Panc1 (cell line): ENCODE measurements around the gene DLGAP1. TPM values are rescaled to one million over a fixed set of nuclear protein-coding genes. Genes with fewer than 3 reads are reported as not detected.
"Not testable (repeated sequence)": the region's sequence is repeated elsewhere in the genome, so short reads cannot be mapped to it uniquely, and the experiment has no call there.

Source experiments
- ATAC-seq: fragments of 200-7000 bp; cut with Tn5 transposase; 2 replicates; pipeline ENCODE4 v1.9.1; 2020; ENCODE audit warnings: mild to moderate bottlenecking, moderate library complexity
- BruUV-seq: library from RNA; stranded (reverse); fragments of 400-500 nt; replicated peaks from 2 replicates; lab custom pipeline; 2021; lab: Mats Ljungman, UMichigan
- CTCF ChIA-PET: fragments of 300-600 bp; sonication (Branson Sonifier 250); formaldehyde crosslinking; loops from one replicate; lab custom pipeline; 2022; ENCODE audit warnings: antibody characterized with exemption; lab: Charles Lee
- POLR2A ChIA-PET: fragments of 300-600 bp; sonication (Branson Sonifier 250); formaldehyde crosslinking; loops from one replicate; lab custom pipeline; 2022; ENCODE audit warnings: antibody characterized with exemption; lab: Charles Lee
- DNase-seq: peaks from one replicate; pipeline ENCODE4 v3.0.0-alpha.2; 2010; ENCODE audit warnings: low read depth, low spot score
- H3K27ac ChIP-seq: 2 replicates; pipeline ENCODE4 v1.5.1; 2011; ENCODE audit warnings: mild to moderate bottlenecking, low read length, inconsistent platforms
- H3K27me3 ChIP-seq: fragments of 200-500 bp; sonication (Bioruptor generic); 2 replicates; pipeline ENCODE4 v1.6.0; 2014; ENCODE audit warnings: low read length, inconsistent platforms; ENCODE audit not compliant: control insufficient read depth, insufficient read depth
- H3K36me3 ChIP-seq: fragments of 200-500 bp; sonication (Bioruptor generic); 2 replicates; pipeline ENCODE4 v1.5.1; 2014; ENCODE audit warnings: inconsistent platforms, mild to moderate bottlenecking, low read length, moderate library complexity; ENCODE audit not compliant: control insufficient read depth, insufficient read depth
- H3K4me1 ChIP-seq: 2 replicates; pipeline ENCODE4 v1.5.1; 2011; ENCODE audit warnings: inconsistent platforms, mild to moderate bottlenecking, low read length, moderate library complexity; ENCODE audit not compliant: control insufficient read depth, insufficient read depth
- H3K4me3 ChIP-seq, 2 experiments: 2 replicates each; pipeline ENCODE4 v1.5.1; 2011 to 2012; ENCODE audit warnings: low read depth in 2 of 2, low read length in 2 of 2, mild to moderate bottlenecking in 2 of 2, inconsistent platforms in 1 of 2, moderate library complexity in 1 of 2
- H3K9me3 ChIP-seq: fragments of 200-500 bp; sonication (Bioruptor generic); 2 replicates; pipeline ENCODE4 v1.5.1; 2014; ENCODE audit warnings: low read depth, mild to moderate bottlenecking, inconsistent platforms, low read length, moderate library complexity; ENCODE audit not compliant: control insufficient read depth, insufficient read depth
- CTCF ChIP-seq: fragments of 450-650 bp; IDR thresholded peaks from 2 replicates; pipeline ENCODE4 v1.5.1; 2017; ENCODE audit warnings: mild to moderate bottlenecking
- POLR2AphosphoS5 ChIP-seq: IDR thresholded peaks from 2 replicates; pipeline ENCODE4 v1.6.1; 2012; ENCODE audit warnings: mild to moderate bottlenecking, low read depth, low read length, moderate library complexity
- REST ChIP-seq, 2 experiments: IDR thresholded peaks; 2 replicates each; pipeline ENCODE4 v1.6.1; 2011 to 2012; ENCODE audit warnings: low read depth in 2 of 2, control low read depth in 1 of 2, low read length in 1 of 2, mild to moderate bottlenecking in 1 of 2, moderate library complexity in 1 of 2; ENCODE audit not compliant: insufficient read depth in 1 of 2
- SIN3A ChIP-seq: IDR thresholded peaks from 2 replicates; pipeline ENCODE4 v1.6.1; 2012; ENCODE audit warnings: low read depth, mild to moderate bottlenecking, low read length, moderate library complexity, borderline replicate concordance; ENCODE audit not compliant: insufficient read depth
- TCF7L2 ChIP-seq: IDR thresholded peaks from 2 replicates; pipeline ENCODE4 v1.6.1; 2011; ENCODE audit warnings: mild to moderate bottlenecking, low read depth, low read length, inconsistent platforms
- in situ Hi-C: cut with HindIII; loops from 2 replicates; pipeline ENCODE4 v1.10.0; 2016; ENCODE audit warnings: low sequenced_read_pairs, low pct_unique_long_range_greater_than_20kb
- intact Hi-C: fragments of 100-400 bp; cut with micrococcal nuclease; formaldehyde crosslinking; loops from one replicate; pipeline ENCODE4 v1.10.0; 2022; ENCODE audit not compliant: unreplicated experiment
- total RNA-seq: library from RNA; stranded (reverse); gene quantifications from one replicate; pipeline ENCODE4 v1.2.1, GENCODE V29; 2021; ENCODE audit not compliant: unreplicated experiment

Gene DLGAP1
- total RNA-seq, 1 experiment from 2014 or later: 1.8 TPM

- DNase-seq, H3K27me3 ChIP-seq, intact Hi-C loops, POLR2A ChIA-PET, H3K4me3 ChIP-seq, in situ Hi-C loops, ATAC-seq, H3K36me3 ChIP-seq, BruUV-seq, H3K9me3 ChIP-seq, H3K4me1 ChIP-seq, H3K27ac ChIP-seq, CTCF ChIA-PET: not testable (repeated sequence)
Observed at GRCh38 chr18:4034815-4035214, 420.3 kb downstream of the DLGAP1 start.

GRCh38 chr18:4026542-4026941, 428.6 kb downstream of the DLGAP1 start:
- CTCF ChIA-PET: no interaction called here
- Histone ChIP-seq H3K9me3 (no peaks in the 10 kb centered on the region), H3K27ac (no peak overlapping the region), H3K4me1 (no peaks in the 10 kb centered on the region), H3K36me3 (no peaks in the 10 kb centered on the region), H3K4me3 (no peak overlapping the region), H3K27me3 (no peaks in the 10 kb centered on the region)
- in situ Hi-C loops: no loop called here
- ATAC-seq: no peak
- POLR2A ChIA-PET: no interaction called here
- TF ChIP-seq REST (IDR thresholded peaks at IDR 0.05; ENCODE audit: insufficient read depth in 1 of 2, low read depth in 2 of 2, low read length in 1 of 2) (no peak), TCF7L2 (no peak), SIN3A (no peak), POLR2AphosphoS5 (no peak), CTCF (no peak)
- no TSS peak for BruUV-seq
- DNase-seq: no peak
- intact Hi-C loops: no loop called here

DNA sequence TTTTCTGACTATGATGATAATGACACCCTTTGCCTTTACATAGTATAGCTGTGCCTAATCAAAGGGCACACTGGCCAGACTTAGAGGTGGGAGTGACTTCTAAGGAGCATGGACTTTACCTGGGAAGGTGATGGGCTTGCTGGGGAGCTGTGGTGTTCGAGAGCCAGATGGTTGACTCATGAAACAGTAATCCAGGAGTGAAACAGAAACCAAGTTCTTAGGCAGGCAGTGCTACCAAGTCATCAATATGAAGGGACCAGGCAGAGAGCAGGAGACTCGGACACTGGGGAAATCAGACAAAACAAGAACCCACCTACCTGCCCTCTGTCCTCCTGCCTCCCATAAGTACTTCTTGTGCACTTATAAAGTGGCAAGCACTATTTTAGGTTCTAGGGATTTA, 430.4 kb downstream of the DLGAP1 start:
- CTCF ChIA-PET: no interaction called here

More for the DNA sequence above, 430.4 kb downstream of the DLGAP1 start:
- intact Hi-C loops (no loop called here), in situ Hi-C loops (no loop called here)
- ATAC-seq: no peak
- Histone ChIP-seq H3K9me3 (no peaks in the 10 kb centered on the region), H3K4me3 (no peak overlapping the region), H3K27ac (no peak overlapping the region), H3K27me3 (no peaks in the 10 kb centered on the region), H3K4me1 (no peaks in the 10 kb centered on the region), H3K36me3 (no peaks in the 10 kb centered on the region)
- no peak for DNase-seq
- POLR2A ChIA-PET: no interaction called here
- no TSS peak for BruUV-seq
- TF ChIP-seq CTCF (no peak), REST (IDR thresholded peaks at IDR 0.05; ENCODE audit: insufficient read depth in 1 of 2, low read depth in 2 of 2, low read length in 1 of 2) (no peak), SIN3A (no peak), POLR2AphosphoS5 (no peak), TCF7L2 (no peak)
